ENCODE results near the gene DPYSL5. TPM values are rescaled to one million over a fixed set of nuclear protein-coding genes. Genes with fewer than 3 reads are reported as not detected.
A peak's percentile ranks its signal among the peaks of the same experiment; 100 is the strongest.

DPYSL5 gene
- total and polyA plus RNA-seq, 2 donors (not counting 1 experiment from before 2014, with no cell fraction given), result not detected

DNA sequence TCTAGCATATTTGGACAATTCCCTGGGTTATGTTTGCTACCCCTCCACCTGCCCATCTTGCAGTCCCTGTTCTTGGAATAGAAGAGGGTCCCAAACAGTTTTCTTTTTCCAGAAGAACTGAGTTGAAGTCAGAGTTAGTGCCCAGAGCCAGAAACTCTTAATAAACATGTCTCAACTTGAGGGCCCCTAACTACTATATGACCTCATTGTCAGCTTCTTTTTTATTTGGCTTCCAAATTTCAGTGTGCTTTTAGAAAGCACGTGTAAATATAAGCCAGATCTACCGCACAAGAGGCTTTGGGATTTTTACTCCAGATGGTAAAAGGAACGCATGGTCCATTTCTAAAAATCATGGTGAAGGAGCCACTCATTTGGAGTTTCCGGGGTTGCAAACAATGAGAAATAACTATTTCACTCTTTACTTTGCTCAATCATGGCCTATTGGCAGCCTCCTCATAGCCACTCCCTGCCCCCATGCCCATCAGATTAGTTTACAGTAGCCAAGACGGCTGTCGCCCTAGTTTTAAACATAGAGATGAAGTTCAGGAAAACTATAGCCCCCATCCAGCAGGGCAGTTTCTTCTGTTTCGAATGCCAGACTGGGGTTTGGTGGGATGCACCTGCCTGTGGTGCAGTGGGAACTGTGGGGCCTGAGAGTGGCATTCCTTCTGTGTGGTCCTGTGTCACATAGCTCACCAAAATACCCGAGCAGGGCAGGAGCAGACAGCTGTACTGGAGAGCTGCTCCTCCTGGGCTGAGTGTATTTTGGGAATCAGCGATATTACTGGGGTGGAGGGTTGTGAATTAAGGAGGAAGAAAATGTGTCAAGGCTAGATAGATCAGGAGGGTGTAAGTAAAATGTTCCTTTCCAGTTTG is 124.2 kb downstream of the DPYSL5 start:
- no peaks in the 10 kb centered on the region for H3K9me3 ChIP-seq (ENCODE audit: control insufficient read depth, insufficient read depth, low read depth, low read length)
- no peak for TF ChIP-seq EZH2 (IDR thresholded peaks at IDR 0.05; ENCODE audit: low read length, missing control alignments)
- TF ChIP-seq CTCF (conservative IDR thresholded peaks at IDR 0.05 in 1 of 2, IDR thresholded peaks at IDR 0.05 in 1 of 2; ENCODE audit: low read depth in 1 of 2, low read length in 2 of 2), result no peak
- H3K36me3 ChIP-seq (ENCODE audit: control insufficient read depth, insufficient read depth, low read length), result no peaks in the 10 kb centered on the region
- no peaks in the 10 kb centered on the region for H4K20me1 ChIP-seq (ENCODE audit: control insufficient read depth, extremely low read depth, insufficient read depth, low read length)
- no peak overlapping the region for H3K27ac ChIP-seq (ENCODE audit: insufficient read depth, low read length)
- DNase-seq (ENCODE audit: low read depth in 2 of 2), result no peak
- H3K4me3 ChIP-seq (replicated peaks in 1 of 4; ENCODE audit: control extremely low read depth in 1 of 4, insufficient read depth in 1 of 4, low read depth in 3 of 4, low read length in 4 of 4), result peak overlapping the region in 2 of 4 experiments; percentile 60 to 86
- H3K4me1 ChIP-seq (ENCODE audit: control insufficient read depth, extremely low read depth, insufficient read depth, low read length), result peaks cover 8% of the 10 kb centered on the region
- H2AFZ ChIP-seq (ENCODE audit: low read length), result no peak overlapping the region
- no peaks in the 10 kb centered on the region for H3K79me2 ChIP-seq (ENCODE audit: control insufficient read depth, insufficient read depth, low read length)
- H3K9ac ChIP-seq (ENCODE audit: insufficient read depth, low read length), result no peak overlapping the region
- H3K4me2 ChIP-seq (ENCODE audit: extremely low read depth, insufficient read depth, low read length), result peak overlapping the region; percentile 97
- H3K27me3 ChIP-seq (ENCODE audit: control insufficient read depth, insufficient read depth, low read length), result peaks cover 17% of the 10 kb centered on the region

DNA sequence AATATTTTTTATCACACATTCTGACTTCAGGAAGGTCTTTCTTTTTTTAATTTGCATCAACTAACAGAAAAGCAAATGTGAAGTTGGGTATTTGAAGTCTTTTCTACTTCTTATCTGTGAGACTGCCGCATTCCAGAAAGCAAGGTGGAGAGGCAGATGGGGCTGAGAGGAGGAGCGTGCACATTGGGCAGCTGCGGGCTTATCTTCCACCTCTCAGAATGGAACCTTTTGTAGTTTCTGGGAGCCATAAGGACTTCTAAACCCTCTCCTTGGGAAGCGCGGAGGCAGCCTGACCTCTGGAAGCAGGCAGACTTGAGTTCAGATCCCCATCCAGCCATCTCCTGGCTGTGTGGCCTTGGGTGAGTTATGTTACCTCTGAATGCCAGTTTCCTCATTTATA is 126.4 kb downstream of the DPYSL5 start:
- no peaks in the 10 kb centered on the region for H3K9me3 ChIP-seq (ENCODE audit: control insufficient read depth, insufficient read depth, low read depth, low read length)
- H3K36me3 ChIP-seq (ENCODE audit: control insufficient read depth, insufficient read depth, low read length), result no peaks in the 10 kb centered on the region
- H4K20me1 ChIP-seq (ENCODE audit: control insufficient read depth, extremely low read depth, insufficient read depth, low read length), result no peaks in the 10 kb centered on the region
- H3K79me2 ChIP-seq (ENCODE audit: control insufficient read depth, insufficient read depth, low read length), result peaks cover 3% of the 10 kb centered on the region
- H2AFZ ChIP-seq (ENCODE audit: low read length), result no peak overlapping the region
- H3K4me1 ChIP-seq (ENCODE audit: control insufficient read depth, extremely low read depth, insufficient read depth, low read length), result peaks cover 8% of the 10 kb centered on the region
- DNase-seq (ENCODE audit: low read depth in 2 of 2), result no peak
- no peak overlapping the region for H3K9ac ChIP-seq (ENCODE audit: insufficient read depth, low read length)
- H3K4me2 ChIP-seq (ENCODE audit: extremely low read depth, insufficient read depth, low read length), result no peak overlapping the region
- TF ChIP-seq EZH2 (IDR thresholded peaks at IDR 0.05; ENCODE audit: low read length, missing control alignments) (no peak), CTCF (conservative IDR thresholded peaks at IDR 0.05 in 1 of 2, IDR thresholded peaks at IDR 0.05 in 1 of 2; ENCODE audit: low read depth in 1 of 2, low read length in 2 of 2) (no peak)
- H3K4me3 ChIP-seq (replicated peaks in 1 of 4; ENCODE audit: control extremely low read depth in 1 of 4, insufficient read depth in 1 of 4, low read depth in 3 of 4, low read length in 4 of 4), result no peak overlapping the region
- peaks cover 4% of the 10 kb centered on the region for H3K27me3 ChIP-seq (ENCODE audit: control insufficient read depth, insufficient read depth, low read length)
- H3K27ac ChIP-seq (ENCODE audit: insufficient read depth, low read length), result no peak overlapping the region

GRCh38 chr2:26975102-26975501 is 127.2 kb downstream of the DPYSL5 start:
- Histone ChIP-seq H3K27me3 (ENCODE audit: control insufficient read depth, insufficient read depth, low read length) (no peaks in the 10 kb centered on the region), H2AFZ (ENCODE audit: low read length) (no peak overlapping the region), H3K9me3 (ENCODE audit: control insufficient read depth, insufficient read depth, low read depth, low read length) (no peaks in the 10 kb centered on the region), H4K20me1 (ENCODE audit: control insufficient read depth, extremely low read depth, insufficient read depth, low read length) (no peaks in the 10 kb centered on the region), H3K9ac (ENCODE audit: insufficient read depth, low read length) (no peak overlapping the region), H3K4me1 (ENCODE audit: control insufficient read depth, extremely low read depth, insufficient read depth, low read length) (peaks cover 6% of the 10 kb centered on the region), H3K79me2 (ENCODE audit: control insufficient read depth, insufficient read depth, low read length) (peaks cover 3% of the 10 kb centered on the region), H3K36me3 (ENCODE audit: control insufficient read depth, insufficient read depth, low read length) (no peaks in the 10 kb centered on the region), H3K4me3 (replicated peaks in 1 of 4; ENCODE audit: control extremely low read depth in 1 of 4, insufficient read depth in 1 of 4, low read depth in 3 of 4, low read length in 4 of 4) (no peak overlapping the region), H3K4me2 (ENCODE audit: extremely low read depth, insufficient read depth, low read length) (no peak overlapping the region), H3K27ac (ENCODE audit: insufficient read depth, low read length) (no peak overlapping the region)
- TF ChIP-seq EZH2 (IDR thresholded peaks at IDR 0.05; ENCODE audit: low read length, missing control alignments), result no peak
- TF ChIP-seq CTCF (conservative IDR thresholded peaks at IDR 0.05 in 1 of 2, IDR thresholded peaks at IDR 0.05 in 1 of 2; ENCODE audit: low read depth in 1 of 2, low read length in 2 of 2), result no peak
- no peak for DNase-seq (ENCODE audit: low read depth in 2 of 2)
